Measurements from ENCODE around the gene DMAP1.

Gene DMAP1

DNA sequence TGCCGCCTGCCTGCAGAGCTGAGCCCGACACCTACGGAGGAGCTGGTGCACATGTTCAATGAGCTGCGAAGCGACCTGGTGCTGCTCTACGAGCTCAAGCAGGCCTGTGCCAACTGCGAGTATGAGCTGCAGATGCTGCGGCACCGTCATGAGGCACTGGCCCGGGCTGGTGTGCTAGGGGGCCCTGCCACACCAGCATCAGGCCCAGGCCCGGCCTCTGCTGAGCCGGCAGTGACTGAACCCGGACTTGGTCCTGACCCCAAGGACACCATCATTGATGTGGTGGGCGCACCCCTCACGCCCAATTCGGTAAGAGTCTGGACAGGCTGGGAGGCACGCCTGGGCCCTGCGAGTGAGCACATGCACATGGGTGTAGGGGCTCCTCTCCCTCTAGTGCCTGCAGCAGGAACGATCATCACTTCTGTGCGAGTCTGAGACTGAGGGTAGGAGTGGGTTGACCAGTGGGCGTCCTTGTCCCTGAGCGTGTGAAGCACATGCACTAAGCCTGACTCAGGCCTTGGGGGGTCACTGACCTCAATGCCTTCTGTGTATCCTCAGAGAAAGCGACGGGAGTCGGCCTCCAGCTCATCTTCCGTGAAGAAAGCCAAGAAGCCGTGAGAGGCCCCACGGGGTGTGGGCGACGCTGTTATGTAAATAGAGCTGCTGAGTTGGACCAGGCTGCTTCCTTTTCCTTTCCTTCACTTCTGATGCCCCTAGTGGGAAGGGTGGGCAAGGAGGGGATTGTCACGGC, 6.9 kb downstream of the DMAP1 start:
- TF ChIP-seq, protein P1, sequence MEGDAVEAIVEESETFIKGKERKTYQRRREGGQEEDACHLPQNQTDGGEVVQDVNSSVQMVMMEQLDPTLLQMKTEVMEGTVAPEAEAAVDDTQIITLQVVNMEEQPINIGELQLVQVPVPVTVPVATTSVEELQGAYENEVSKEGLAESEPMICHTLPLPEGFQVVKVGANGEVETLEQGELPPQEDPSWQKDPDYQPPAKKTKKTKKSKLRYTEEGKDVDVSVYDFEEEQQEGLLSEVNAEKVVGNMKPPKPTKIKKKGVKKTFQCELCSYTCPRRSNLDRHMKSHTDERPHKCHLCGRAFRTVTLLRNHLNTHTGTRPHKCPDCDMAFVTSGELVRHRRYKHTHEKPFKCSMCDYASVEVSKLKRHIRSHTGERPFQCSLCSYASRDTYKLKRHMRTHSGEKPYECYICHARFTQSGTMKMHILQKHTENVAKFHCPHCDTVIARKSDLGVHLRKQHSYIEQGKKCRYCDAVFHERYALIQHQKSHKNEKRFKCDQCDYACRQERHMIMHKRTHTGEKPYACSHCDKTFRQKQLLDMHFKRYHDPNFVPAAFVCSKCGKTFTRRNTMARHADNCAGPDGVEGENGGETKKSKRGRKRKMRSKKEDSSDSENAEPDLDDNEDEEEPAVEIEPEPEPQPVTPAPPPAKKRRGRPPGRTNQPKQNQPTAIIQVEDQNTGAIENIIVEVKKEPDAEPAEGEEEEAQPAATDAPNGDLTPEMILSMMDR (IDR thresholded peaks at IDR 0.05; ENCODE audit: control extremely low read depth, extremely low read depth, low read depth, missing control alignments): no peak
- CTCF ChIA-PET: interaction anchor here (0.9 to 7.6 kb wide), 8 partner anchors 9 to 433 kb away, joined by 3 to 72 read pairs (median 5); no protein-coding TSS in a partner anchor
- POLR2A ChIA-PET: no interaction called here

DNA sequence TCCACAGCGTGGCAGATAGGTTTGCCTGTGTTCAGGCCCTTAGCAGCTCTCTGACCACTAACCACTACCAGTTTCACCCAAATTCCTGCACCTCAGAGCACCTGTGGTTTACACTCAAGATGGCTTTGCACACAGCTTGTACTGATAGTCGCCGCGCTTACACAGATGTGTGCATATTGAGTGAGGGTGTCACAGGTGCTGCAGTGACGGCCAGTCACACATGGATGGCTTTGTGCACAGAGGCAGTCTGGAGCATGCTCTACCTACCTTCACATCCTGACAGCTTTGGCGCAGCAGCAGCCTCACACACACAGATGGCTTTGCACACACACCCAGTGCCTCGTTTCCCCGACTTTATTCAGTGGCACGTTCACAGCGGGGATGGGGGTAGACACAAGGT, 7.5 kb downstream of the DMAP1 start:
- DNase-seq (ENCODE audit: extremely low spot score): no peak
- TF ChIP-seq, protein P1 (IDR thresholded peaks at IDR 0.05; ENCODE audit: control extremely low read depth, extremely low read depth, low read depth, missing control alignments): no peak
- CTCF ChIA-PET: interaction anchor here (1.5 to 7.6 kb wide), 4 partner anchors 9 to 374 kb away, joined by 5 to 72 read pairs (median 26); no protein-coding TSS in a partner anchor
- POLR2A ChIA-PET: no interaction called here

More for the DNA sequence above, 6.9 kb downstream of the DMAP1 start:
- no peak for DNase-seq (ENCODE audit: extremely low spot score)

DNA sequence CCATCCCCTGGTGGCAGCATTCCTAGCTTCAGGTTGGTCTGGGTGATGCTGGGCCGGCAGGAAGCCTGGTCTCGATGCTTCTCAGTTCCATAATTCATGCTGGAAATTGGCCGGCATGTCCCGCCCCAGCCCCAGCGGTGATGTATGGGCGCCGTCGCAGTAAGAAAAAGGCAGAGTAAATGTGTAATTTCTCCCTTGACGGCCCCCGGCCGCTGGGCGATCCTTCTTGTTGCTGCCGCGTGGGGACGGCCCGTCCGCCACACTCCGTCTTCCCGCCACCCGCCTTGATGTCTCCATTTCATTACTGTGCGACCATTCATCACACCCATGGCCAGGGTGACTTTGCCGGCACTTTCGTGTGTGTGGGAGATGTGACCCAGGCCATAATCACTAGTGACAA, 8.5 kb downstream of the DMAP1 start:
- TF ChIP-seq, protein P1 (IDR thresholded peaks at IDR 0.05; ENCODE audit: control extremely low read depth, extremely low read depth, low read depth, missing control alignments): no peak
- no peak for DNase-seq (ENCODE audit: extremely low spot score)
- POLR2A ChIA-PET: no interaction called here
- CTCF ChIA-PET: interaction anchor here (7.5 to 7.6 kb wide), 2 partner anchors 15 to 373 kb away, joined by 46 to 72 read pairs; no protein-coding TSS in a partner anchor

DNA sequence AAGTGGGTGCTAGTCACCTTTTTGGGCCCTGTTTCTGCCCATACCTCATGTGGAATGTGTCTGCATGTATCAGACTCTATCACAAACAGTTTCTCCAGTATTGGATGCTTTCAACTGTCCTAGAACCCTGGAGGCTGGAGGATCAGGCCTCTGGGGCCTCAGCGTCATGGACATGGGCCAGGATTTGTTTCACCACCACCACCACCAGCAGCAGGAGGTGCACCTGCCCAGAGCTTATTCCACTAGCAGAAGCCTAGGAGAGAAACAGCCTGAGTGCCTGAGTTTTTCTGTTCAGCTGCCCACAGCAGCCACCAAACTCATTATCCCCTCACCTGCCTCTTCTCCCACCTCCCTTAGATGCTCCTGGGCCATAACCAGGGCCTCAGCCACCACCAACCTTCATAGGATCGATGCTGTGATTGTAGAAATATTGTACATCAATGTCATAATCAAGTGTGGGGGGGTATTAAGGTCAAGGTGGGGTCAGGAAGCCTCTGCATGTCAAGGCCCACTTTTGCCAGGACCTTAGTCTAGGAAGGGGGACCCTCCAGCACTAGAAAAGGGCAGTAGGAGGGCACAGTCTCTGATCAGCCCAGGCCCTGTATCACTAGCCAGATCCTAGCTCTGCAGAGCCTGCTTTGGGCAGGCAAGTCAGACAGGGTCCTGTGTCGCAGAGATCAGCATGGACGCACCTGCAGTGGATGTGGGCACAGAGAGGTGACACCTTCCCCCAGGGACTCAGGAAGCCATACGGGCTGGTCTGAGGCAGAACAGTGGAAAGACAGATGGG, 9.3 kb downstream of the DMAP1 start:
- no peak for DNase-seq (ENCODE audit: extremely low spot score)
- TF ChIP-seq, protein P1 (IDR thresholded peaks at IDR 0.05; ENCODE audit: control extremely low read depth, extremely low read depth, low read depth, missing control alignments): no peak
- ChIA-PET CTCF (interaction anchor here (0.6 to 7.6 kb wide), 2 partner anchors 10 to 372 kb away, joined by 3 to 46 read pairs; no protein-coding TSS in a partner anchor), POLR2A (no interaction called here)

DNA sequence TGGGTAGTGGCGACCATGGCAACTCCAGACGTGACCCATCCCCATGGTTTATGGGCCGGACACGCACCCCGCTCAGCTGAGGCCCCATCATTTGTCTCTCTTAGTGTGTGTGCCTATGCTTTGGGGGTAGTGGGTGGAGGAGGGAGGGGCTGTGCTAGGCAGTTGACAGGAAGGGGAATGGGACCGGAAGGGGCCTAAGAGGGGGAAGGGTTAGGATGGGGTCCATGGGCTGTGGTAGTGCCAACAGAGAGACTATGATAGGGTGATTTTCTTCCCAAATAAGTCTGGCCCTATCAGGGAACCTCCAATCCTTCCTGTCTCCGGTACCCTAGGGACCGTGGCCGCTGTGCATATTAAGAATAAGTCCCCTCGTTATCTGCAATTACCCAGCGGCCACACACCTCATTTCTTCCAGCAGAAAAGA, 9.9 kb downstream of the DMAP1 start:
- ChIA-PET CTCF (interaction anchor here (0.6 kb wide), 1 partner anchor 10 kb away, joined by 3 read pairs; no protein-coding TSS in a partner anchor), POLR2A (no interaction called here)
- DNase-seq (ENCODE audit: extremely low spot score): no peak

DNA sequence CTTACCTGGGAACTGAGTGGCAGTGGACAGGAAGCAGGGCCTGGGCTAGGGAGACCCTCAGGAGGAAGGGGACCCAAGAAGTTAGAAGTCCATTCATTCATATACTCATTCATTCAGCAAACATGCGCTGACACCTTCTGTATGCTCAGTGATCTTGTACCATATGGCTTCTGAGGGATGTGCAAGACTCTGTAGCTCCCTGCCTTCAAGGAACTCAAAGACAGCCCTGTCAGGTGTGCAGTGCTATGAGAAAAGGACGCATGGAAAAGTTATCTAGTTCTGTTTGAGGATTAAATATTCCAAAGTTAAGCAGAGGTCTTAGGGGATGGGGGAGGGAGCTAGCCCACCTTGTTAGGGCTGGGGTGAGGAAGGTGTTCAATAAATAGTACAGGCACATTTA, 12.5 kb downstream of the DMAP1 start:
- CTCF ChIA-PET: interaction anchor here (0.9 to 2.3 kb wide), 4 partner anchors 8 to 14 kb away, joined by 4 to 15 read pairs (median 6); no protein-coding TSS in a partner anchor
- TF ChIP-seq, protein P1 (IDR thresholded peaks at IDR 0.05; ENCODE audit: control extremely low read depth, extremely low read depth, low read depth, missing control alignments): no peak
- POLR2A ChIA-PET: no interaction called here
- no peak for DNase-seq (ENCODE audit: extremely low spot score)

More for the DNA sequence above, 9.9 kb downstream of the DMAP1 start:
- TF ChIP-seq, protein P1 (IDR thresholded peaks at IDR 0.05; ENCODE audit: control extremely low read depth, extremely low read depth, low read depth, missing control alignments): no peak
